IMR-90 (cell line): ENCODE measurements around the gene ZC3H7B. TPM values are rescaled to one million over a fixed set of nuclear protein-coding genes. Genes with fewer than 3 reads are reported as not detected.

Experiments used
- ATAC-seq: fragments of 200-7000 bp; cut with Tn5 transposase; 2 replicates; pipeline ENCODE4 v1.9.1; 2020; ENCODE audit warnings: low read depth, mild to moderate bottlenecking, moderate library complexity
- BruUV-seq: library from RNA; stranded (reverse); fragments of 400-500 nt; replicated peaks from 2 replicates; lab custom pipeline; 2021; lab: Mats Ljungman, UMichigan
- CTCF ChIA-PET: fragments of 300-600 bp; formaldehyde crosslinking; extraction: SDS; loops from one replicate; lab custom pipeline; 2021; ENCODE audit warnings: antibody characterized with exemption; lab: Yijun Ruan, JAX
- POLR2A ChIA-PET: fragments of 300-600 bp; sonication (Branson Sonifier 250); formaldehyde crosslinking; loops from one replicate; lab custom pipeline; 2022; ENCODE audit warnings: antibody characterized with exemption; ENCODE audit not compliant: unreplicated experiment; lab: Charles Lee
- DNase-seq: peaks from one replicate; pipeline ENCODE4 v3.0.0; 2013
- H2AFZ ChIP-seq: replicated peaks from 2 replicates; pipeline ENCODE3; 2013; ENCODE audit warnings: low read length, mild to moderate bottlenecking; ENCODE audit not compliant: poor library complexity
- H2AK5ac ChIP-seq: 2 replicates; pipeline ENCODE4 v1.6.1; 2013; ENCODE audit warnings: low read depth, low read length, inconsistent platforms
- H2AK9ac ChIP-seq: replicated peaks from 2 replicates; pipeline ENCODE3; 2013; ENCODE audit warnings: mild to moderate bottlenecking, low read depth, low read length, moderate library complexity; ENCODE audit not compliant: poor library complexity
- H2BK120ac ChIP-seq: 2 replicates; pipeline ENCODE4 v1.6.1; 2013; ENCODE audit warnings: low read depth, low read length, inconsistent platforms
- H2BK15ac ChIP-seq: 3 replicates; pipeline ENCODE4 v1.6.1; 2013; ENCODE audit warnings: low read depth, low read length, inconsistent platforms
- H2BK20ac ChIP-seq: 2 replicates; pipeline ENCODE4 v1.6.1; 2013; ENCODE audit warnings: low read depth, mild to moderate bottlenecking, inconsistent platforms, low read length, moderate library complexity
- H2BK5ac ChIP-seq: 2 replicates; pipeline ENCODE4 v1.6.1; 2013; ENCODE audit warnings: mild to moderate bottlenecking, low read depth, low read length, inconsistent platforms; ENCODE audit not compliant: poor library complexity, severe bottlenecking
- H3K14ac ChIP-seq: replicated peaks from 2 replicates; pipeline ENCODE4 v1.6.1; 2013; ENCODE audit warnings: low read depth, low read length, inconsistent platforms
- H3K18ac ChIP-seq: 2 replicates; pipeline ENCODE4 v1.6.1; 2013; ENCODE audit warnings: low read depth, low read length, control low read depth
- H3K23ac ChIP-seq: 2 replicates; pipeline ENCODE4 v1.6.1; 2013; ENCODE audit warnings: low read depth, low read length, inconsistent platforms
- H3K27ac ChIP-seq: 2 replicates; pipeline ENCODE4 v1.5.1; 2013; ENCODE audit warnings: mild to moderate bottlenecking, control low read depth, low read length; ENCODE audit not compliant: insufficient read depth
- H3K27me3 ChIP-seq: 2 replicates; pipeline ENCODE4 v1.6.1; 2013; ENCODE audit warnings: low read length; ENCODE audit not compliant: control insufficient read depth, insufficient read depth
- H3K36me3 ChIP-seq: 2 replicates; pipeline ENCODE4 v1.6.1; 2013; ENCODE audit warnings: low read length, mixed read lengths; ENCODE audit not compliant: control insufficient read depth, insufficient read depth
- H3K4ac ChIP-seq: 2 replicates; pipeline ENCODE4 v1.6.1; 2013; ENCODE audit warnings: low read depth, low read length, inconsistent platforms
- H3K4me1 ChIP-seq: 2 replicates; pipeline ENCODE4 v1.6.1; 2013; ENCODE audit warnings: low read length, mixed read lengths; ENCODE audit not compliant: control insufficient read depth, insufficient read depth
- H3K4me2 ChIP-seq: 2 replicates; pipeline ENCODE4 v1.6.1; 2013; ENCODE audit warnings: low read depth, mild to moderate bottlenecking, control low read depth, low read length, moderate library complexity
- H3K4me3 ChIP-seq: 2 replicates; pipeline ENCODE4 v1.5.1; 2013; ENCODE audit warnings: low read depth, mild to moderate bottlenecking, control low read depth, low read length, moderate library complexity; ENCODE audit not compliant: insufficient read depth
- H3K56ac ChIP-seq: 2 replicates; pipeline ENCODE4 v1.6.1; 2013; ENCODE audit warnings: low read length, inconsistent platforms; ENCODE audit not compliant: insufficient read depth; ENCODE audit errors: extremely low read depth
- H3K79me1 ChIP-seq, 2 experiments: 2 replicates each; pipeline ENCODE4 v1.6.1; 2013; ENCODE audit warnings: low read length in 2 of 2, inconsistent platforms in 1 of 2, low read depth in 1 of 2
- H3K9ac ChIP-seq: 2 replicates; pipeline ENCODE4 v1.6.1; 2013; ENCODE audit warnings: low read depth, low read length, control low read depth
- H3K9me1 ChIP-seq: 2 replicates; pipeline ENCODE4 v1.6.1; 2013; ENCODE audit warnings: low read length, inconsistent platforms; ENCODE audit not compliant: insufficient read depth
- H3K9me3 ChIP-seq: 2 replicates; pipeline ENCODE4 v1.6.1; 2013; ENCODE audit warnings: low read length; ENCODE audit not compliant: control insufficient read depth, insufficient read depth
- H4K20me1 ChIP-seq: 2 replicates; pipeline ENCODE4 v1.6.1; 2013; ENCODE audit warnings: low read length, inconsistent platforms; ENCODE audit not compliant: insufficient read depth
- H4K5ac ChIP-seq: 2 replicates; pipeline ENCODE4 v1.6.1; 2013; ENCODE audit warnings: mild to moderate bottlenecking, low read depth, low read length, control low read depth
- H4K8ac ChIP-seq, 2 experiments: 2 replicates each; pipeline ENCODE4 v1.6.1; 2013; ENCODE audit warnings: low read depth in 2 of 2, low read length in 2 of 2, control low read depth in 1 of 2, inconsistent platforms in 1 of 2
- H4K91ac ChIP-seq: 2 replicates; pipeline ENCODE4 v1.6.1; 2013; ENCODE audit warnings: low read depth, low read length, inconsistent platforms; ENCODE audit not compliant: insufficient read depth
- BHLHE40 ChIP-seq: fragments of 150-350 bp; IDR thresholded peaks from 2 replicates; pipeline ENCODE4 v1.6.1; 2016; ENCODE audit warnings: mild to moderate bottlenecking, low read depth, low read length
- CEBPB ChIP-seq: IDR thresholded peaks from 2 replicates; pipeline ENCODE4 v1.6.1; 2012; ENCODE audit warnings: low read depth, low read length, improper control_type of control experiment
- CHD1 ChIP-seq: IDR thresholded peaks from 2 replicates; pipeline ENCODE4 v1.6.1; 2012; ENCODE audit warnings: low read depth, low read length, improper control_type of control experiment
- ELK1 ChIP-seq: fragments of 150-350 bp; IDR thresholded peaks from 2 replicates; pipeline ENCODE4 v1.6.1; 2016; ENCODE audit warnings: low read depth, mild to moderate bottlenecking, low read length, moderate library complexity, borderline replicate concordance
- FOS ChIP-seq: fragments of 150-350 bp; IDR thresholded peaks from 2 replicates; pipeline ENCODE4 v1.6.1; 2016; ENCODE audit warnings: low read depth, low read length
- MAFK ChIP-seq: IDR thresholded peaks from 2 replicates; pipeline ENCODE4 v1.6.1; 2012; ENCODE audit warnings: low read depth, low read length, improper control_type of control experiment
- MAZ ChIP-seq: IDR thresholded peaks from 2 replicates; pipeline ENCODE4 v1.6.1; 2012; ENCODE audit warnings: low read depth, mild to moderate bottlenecking, low read length, improper control_type of control experiment, moderate library complexity, borderline replicate concordance
- MXI1 ChIP-seq: IDR thresholded peaks from 2 replicates; pipeline ENCODE4 v1.6.1; 2012; ENCODE audit warnings: low read depth, mild to moderate bottlenecking, low read length, moderate library complexity, borderline replicate concordance
- NFE2L2 ChIP-seq: fragments of 150-350 bp; IDR thresholded peaks from 2 replicates; pipeline ENCODE4 v1.6.1; 2016; ENCODE audit warnings: low read depth, mild to moderate bottlenecking, low read length
- POLR2A ChIP-seq: IDR thresholded peaks from 2 replicates; pipeline ENCODE4 v1.6.1; 2012; ENCODE audit warnings: mild to moderate bottlenecking, low read depth, low read length
- RAD21 ChIP-seq: IDR thresholded peaks from 2 replicates; pipeline ENCODE4 v1.6.1; 2012; ENCODE audit warnings: low read length, improper control_type of control experiment
- RCOR1 ChIP-seq: IDR thresholded peaks from 2 replicates; pipeline ENCODE4 v1.6.1; 2012; ENCODE audit warnings: mild to moderate bottlenecking, low read length, improper control_type of control experiment; ENCODE audit not compliant: insufficient replicate concordance
- RFX5 ChIP-seq: IDR thresholded peaks from 2 replicates; pipeline ENCODE4 v1.8.0; 2012; ENCODE audit warnings: low read depth, mild to moderate bottlenecking, low read length, moderate library complexity
- SMC3 ChIP-seq: fragments of 150-350 bp; IDR thresholded peaks from 2 replicates; pipeline ENCODE4 v1.6.1; 2016; ENCODE audit warnings: low read depth, mild to moderate bottlenecking, antibody characterized with exemption, low read length, moderate library complexity
- USF2 ChIP-seq: fragments of 150-350 bp; IDR thresholded peaks from 2 replicates; pipeline ENCODE4 v1.6.1; 2017; ENCODE audit warnings: mild to moderate bottlenecking, antibody characterized with exemption, low read length, low read depth
- WGBS, 2 experiments: methylation state at CpG; one replicate each; pipeline versions ENCODE4 v1.1.5 to v1.1.7; 2013; ENCODE audit warnings: missing lambda C conversion rate in 2 of 2; ENCODE audit not compliant: insufficient read length in 1 of 2; ENCODE audit errors: extremely low coverage in 2 of 2; 5-methylcytosine and 5-hydroxymethylcytosine counted together
- dilution Hi-C: fragments of 300-500 bp; cut with HindIII; formaldehyde crosslinking; loops from one replicate; pipeline ENCODE4 v1.14.3; 2018; ENCODE audit warnings: low sequenced_read_pairs; ENCODE audit not compliant: unreplicated experiment
- in situ Hi-C: fragments of 300-500 bp; cut with MboI; formaldehyde crosslinking; loops from 3 replicates; pipeline ENCODE4 v1.14.3; 2019; ENCODE audit warnings: low sequenced_read_pairs, inconsistent platforms, mixed read lengths
- intact Hi-C: fragments of 100-400 bp; cut with micrococcal nuclease; formaldehyde crosslinking; loops from 2 replicates; pipeline ENCODE4 v1.10.0; 2022
- polyA plus RNA-seq, 3 experiments: library from polyadenylated mRNA; depleted of rRNA; stranded (reverse); fragments of >200 nt; gene quantifications; 2 replicates each; pipeline ENCODE4 v1.2.3, GENCODE V29; 2012; ENCODE audit warnings: low replicate concordance in 1 of 3
- total RNA-seq: library from RNA; depleted of rRNA; stranded (reverse); fragments of >200 nt; gene quantifications from 2 replicates; pipeline ENCODE4 v1.2.3, GENCODE V29; 2012
- TF ChIP-seq, protein P1 (sequence below): conservative IDR thresholded peaks from 2 replicates; pipeline ENCODE4 v1.5.1; 2012; ENCODE audit warnings: mild to moderate bottlenecking, low read depth, low read length, improper control_type of control experiment

ZC3H7B gene
- total and polyA plus RNA-seq, 2 of the 4 experiments (the other 2 are of a cell fraction): 37.6 to 72.3 TPM

GRCh38 chr22:41330169-41330568 is 28.8 kb downstream of the ZC3H7B start:
- H3K56ac ChIP-seq: no peak overlapping the region
- peaks cover 12% of the 10 kb centered on the region for H3K9me1 ChIP-seq
- H3K79me1 ChIP-seq: peaks cover 20 to 53% of the 10 kb centered on the region in 2 experiments
- intact Hi-C loops (no loop called here), in situ Hi-C loops (no loop called here), dilution Hi-C loops (no loop called here)
- no peak overlapping the region for H3K18ac ChIP-seq
- no TSS peak for BruUV-seq
- no peak for TF ChIP-seq NFE2L2
- TF ChIP-seq POLR2A: no peak
- TF ChIP-seq, protein P1, sequence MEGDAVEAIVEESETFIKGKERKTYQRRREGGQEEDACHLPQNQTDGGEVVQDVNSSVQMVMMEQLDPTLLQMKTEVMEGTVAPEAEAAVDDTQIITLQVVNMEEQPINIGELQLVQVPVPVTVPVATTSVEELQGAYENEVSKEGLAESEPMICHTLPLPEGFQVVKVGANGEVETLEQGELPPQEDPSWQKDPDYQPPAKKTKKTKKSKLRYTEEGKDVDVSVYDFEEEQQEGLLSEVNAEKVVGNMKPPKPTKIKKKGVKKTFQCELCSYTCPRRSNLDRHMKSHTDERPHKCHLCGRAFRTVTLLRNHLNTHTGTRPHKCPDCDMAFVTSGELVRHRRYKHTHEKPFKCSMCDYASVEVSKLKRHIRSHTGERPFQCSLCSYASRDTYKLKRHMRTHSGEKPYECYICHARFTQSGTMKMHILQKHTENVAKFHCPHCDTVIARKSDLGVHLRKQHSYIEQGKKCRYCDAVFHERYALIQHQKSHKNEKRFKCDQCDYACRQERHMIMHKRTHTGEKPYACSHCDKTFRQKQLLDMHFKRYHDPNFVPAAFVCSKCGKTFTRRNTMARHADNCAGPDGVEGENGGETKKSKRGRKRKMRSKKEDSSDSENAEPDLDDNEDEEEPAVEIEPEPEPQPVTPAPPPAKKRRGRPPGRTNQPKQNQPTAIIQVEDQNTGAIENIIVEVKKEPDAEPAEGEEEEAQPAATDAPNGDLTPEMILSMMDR: no peak
- TF ChIP-seq RFX5: no peak
- TF ChIP-seq FOS: no peak
- TF ChIP-seq BHLHE40: no peak
- TF ChIP-seq MAZ: no peak
- TF ChIP-seq MXI1: no peak
- TF ChIP-seq SMC3: no peak
- no peak for TF ChIP-seq CEBPB
- TF ChIP-seq MAFK: no peak
- TF ChIP-seq CHD1: no peak
- no peak for TF ChIP-seq ELK1
- no peak for TF ChIP-seq RAD21
- no peak for TF ChIP-seq RCOR1
- TF ChIP-seq USF2: no peak
- no peak overlapping the region for H2BK15ac ChIP-seq
- no peak overlapping the region for H2AK5ac ChIP-seq
- WGBS, 2 experiments: no CpG with 5 or more reads among the region's 7 CpGs
- no peak overlapping the region for H3K4me3 ChIP-seq
- no peaks in the 10 kb centered on the region for H3K27me3 ChIP-seq
- no peak overlapping the region for H3K27ac ChIP-seq
- H3K4me2 ChIP-seq: no peak overlapping the region
- H3K23ac ChIP-seq: no peak overlapping the region
- DNase-seq (no peak), ATAC-seq (no peak)
- H4K91ac ChIP-seq: no peak overlapping the region
- no peak overlapping the region for H4K5ac ChIP-seq
- no peak overlapping the region for H2AFZ ChIP-seq
- H3K4ac ChIP-seq: no peak overlapping the region
- no peaks in the 10 kb centered on the region for H3K4me1 ChIP-seq
- ChIA-PET CTCF (no interaction called here), POLR2A (no interaction called here)
- H3K9me3 ChIP-seq: no peaks in the 10 kb centered on the region
- H3K14ac ChIP-seq: no peak overlapping the region
- H2AK9ac ChIP-seq: peak overlapping the region; percentile 49
- H3K9ac ChIP-seq: no peak overlapping the region
- peaks cover 11% of the 10 kb centered on the region; the same call in 1 of the 2 replicates for H4K20me1 ChIP-seq
- no peak overlapping the region for H2BK20ac ChIP-seq
- H2BK5ac ChIP-seq: no peak overlapping the region
- H3K36me3 ChIP-seq: peaks cover 82% of the 10 kb centered on the region
- no peak overlapping the region for H4K8ac ChIP-seq
- H2BK120ac ChIP-seq: no peak overlapping the region
